Measurements from ENCODE around the gene ZNF516.

The ZNF516 gene

DNA sequence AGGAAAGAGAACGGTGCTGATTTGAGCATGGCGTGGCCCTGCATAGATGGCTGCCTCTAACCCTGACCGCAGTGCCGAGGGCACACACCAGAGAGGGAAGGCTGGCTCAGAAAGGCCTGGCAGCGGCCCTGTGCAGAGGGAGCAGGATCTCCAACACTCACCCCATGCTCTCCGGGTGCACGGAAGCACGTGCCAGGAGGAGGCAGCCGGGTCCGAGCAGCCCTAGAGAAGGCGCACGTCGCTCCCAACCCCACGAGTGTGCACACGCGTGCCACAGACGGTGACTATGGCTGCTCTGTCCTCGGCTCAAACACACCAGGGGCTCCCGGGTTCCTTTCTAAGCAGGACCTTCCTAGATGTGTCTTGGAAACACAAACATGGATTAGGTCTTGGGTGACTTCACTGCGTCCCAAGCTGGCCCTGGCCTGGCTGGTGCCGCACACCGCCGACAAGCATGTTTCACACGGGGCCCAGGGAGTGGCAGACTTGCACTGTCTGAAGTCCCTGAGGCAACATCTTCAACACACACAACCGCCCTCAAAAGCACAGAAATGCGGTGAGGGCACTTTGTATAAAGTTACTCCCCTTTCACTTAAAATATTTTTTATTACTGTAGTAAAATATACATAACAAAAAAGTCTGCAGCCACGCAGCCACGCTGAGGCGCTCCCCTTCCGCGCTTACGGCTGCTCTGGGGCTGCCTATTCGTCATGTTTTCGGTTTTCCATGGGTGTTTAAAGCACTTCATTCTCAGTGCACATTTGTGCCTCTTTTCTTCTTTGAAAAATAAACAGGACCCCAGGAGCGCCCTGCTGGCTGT, 110.0 kb downstream of the ZNF516 start:
- DNase-seq (ENCODE audit: low read depth), result no peak
- H3K4me3 ChIP-seq (ENCODE audit: low read length), result no peak overlapping the region
- TF ChIP-seq, protein P1, sequence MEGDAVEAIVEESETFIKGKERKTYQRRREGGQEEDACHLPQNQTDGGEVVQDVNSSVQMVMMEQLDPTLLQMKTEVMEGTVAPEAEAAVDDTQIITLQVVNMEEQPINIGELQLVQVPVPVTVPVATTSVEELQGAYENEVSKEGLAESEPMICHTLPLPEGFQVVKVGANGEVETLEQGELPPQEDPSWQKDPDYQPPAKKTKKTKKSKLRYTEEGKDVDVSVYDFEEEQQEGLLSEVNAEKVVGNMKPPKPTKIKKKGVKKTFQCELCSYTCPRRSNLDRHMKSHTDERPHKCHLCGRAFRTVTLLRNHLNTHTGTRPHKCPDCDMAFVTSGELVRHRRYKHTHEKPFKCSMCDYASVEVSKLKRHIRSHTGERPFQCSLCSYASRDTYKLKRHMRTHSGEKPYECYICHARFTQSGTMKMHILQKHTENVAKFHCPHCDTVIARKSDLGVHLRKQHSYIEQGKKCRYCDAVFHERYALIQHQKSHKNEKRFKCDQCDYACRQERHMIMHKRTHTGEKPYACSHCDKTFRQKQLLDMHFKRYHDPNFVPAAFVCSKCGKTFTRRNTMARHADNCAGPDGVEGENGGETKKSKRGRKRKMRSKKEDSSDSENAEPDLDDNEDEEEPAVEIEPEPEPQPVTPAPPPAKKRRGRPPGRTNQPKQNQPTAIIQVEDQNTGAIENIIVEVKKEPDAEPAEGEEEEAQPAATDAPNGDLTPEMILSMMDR (conservative IDR thresholded peaks at IDR 0.05; ENCODE audit: low read length), result no peak

DNA sequence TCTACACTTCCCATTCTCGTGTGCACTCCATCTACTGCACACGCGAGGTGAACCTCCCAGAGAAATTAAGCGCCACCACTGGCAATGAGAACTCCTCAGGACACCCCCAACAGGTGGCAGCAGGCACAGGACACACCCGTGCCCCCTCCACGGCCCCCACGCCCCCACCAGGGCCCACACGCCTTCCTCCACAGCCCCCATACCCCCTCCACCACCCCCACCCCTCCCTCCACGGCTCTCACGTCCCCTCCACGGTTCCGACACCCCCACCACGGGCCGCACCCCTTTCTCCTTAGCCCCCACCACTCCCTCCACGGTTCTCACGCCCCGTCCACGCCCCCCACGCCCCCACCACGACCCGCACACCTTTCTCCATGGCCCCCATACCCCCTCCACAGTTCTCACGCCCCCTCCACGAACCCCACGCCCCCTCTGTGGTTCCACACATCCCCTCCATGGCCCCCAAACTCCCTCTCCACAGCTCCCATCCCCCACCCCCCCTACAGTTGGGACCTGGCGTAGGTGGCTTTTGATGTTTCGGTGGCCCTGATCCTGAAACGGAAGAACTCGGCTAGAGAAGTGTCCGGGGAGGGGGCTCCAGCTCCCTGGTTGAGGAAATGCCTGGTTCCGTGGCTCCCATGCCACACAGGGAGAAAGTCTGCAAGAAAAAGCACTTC, 110.8 kb downstream of the ZNF516 start:
- DNase-seq (ENCODE audit: low read depth), result no peak
- no peak overlapping the region for H3K4me3 ChIP-seq (ENCODE audit: low read length)
- TF ChIP-seq, protein P1 (conservative IDR thresholded peaks at IDR 0.05; ENCODE audit: low read length), result no peak

DNA sequence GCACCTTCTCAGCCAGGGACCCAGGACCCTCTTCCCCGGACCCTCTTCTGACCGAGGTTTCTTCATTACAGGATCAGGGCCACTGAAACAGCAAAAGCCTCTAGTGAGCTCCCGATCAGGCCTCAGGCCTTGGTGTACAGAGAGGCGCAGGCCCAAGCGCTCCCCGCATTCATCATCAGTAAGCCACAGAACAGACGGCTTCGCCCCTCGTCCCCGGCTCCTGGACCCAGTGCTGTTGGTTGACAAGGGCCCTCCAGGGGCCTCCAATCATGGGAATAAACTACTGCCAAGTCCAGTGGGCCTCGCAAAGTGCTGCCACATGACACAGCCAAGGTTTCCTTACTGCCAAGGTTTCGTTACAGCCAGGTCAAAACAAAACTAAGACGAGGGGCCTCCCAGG, 111.4 kb downstream of the ZNF516 start:
- H3K4me3 ChIP-seq (ENCODE audit: low read length), result no peak overlapping the region
- DNase-seq (ENCODE audit: low read depth), result no peak
- TF ChIP-seq, protein P1 (conservative IDR thresholded peaks at IDR 0.05; ENCODE audit: low read length), result no peak

DNA sequence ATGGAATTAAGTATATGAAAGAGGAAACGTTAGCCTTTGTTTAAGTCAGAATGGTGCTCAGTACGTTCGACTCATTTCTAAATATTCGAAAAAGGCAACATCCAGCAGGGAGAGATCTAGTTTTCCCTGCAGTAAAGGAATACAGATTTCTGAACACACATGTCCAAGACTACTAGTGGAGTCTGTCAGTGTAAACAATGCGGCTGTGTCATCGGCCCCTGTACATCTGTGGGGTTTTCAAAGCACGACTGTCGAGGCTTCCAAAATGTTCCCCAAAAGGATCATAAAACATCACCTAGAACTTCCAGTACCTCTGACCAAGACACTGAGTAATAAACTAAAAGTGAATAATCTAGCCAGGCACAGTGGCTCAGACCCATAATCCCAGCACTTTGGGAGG, 112.8 kb downstream of the ZNF516 start:
- H3K4me3 ChIP-seq (ENCODE audit: low read length), result no peak overlapping the region
- DNase-seq (ENCODE audit: low read depth), result no peak
- TF ChIP-seq, protein P1 (conservative IDR thresholded peaks at IDR 0.05; ENCODE audit: low read length), result no peak

DNA sequence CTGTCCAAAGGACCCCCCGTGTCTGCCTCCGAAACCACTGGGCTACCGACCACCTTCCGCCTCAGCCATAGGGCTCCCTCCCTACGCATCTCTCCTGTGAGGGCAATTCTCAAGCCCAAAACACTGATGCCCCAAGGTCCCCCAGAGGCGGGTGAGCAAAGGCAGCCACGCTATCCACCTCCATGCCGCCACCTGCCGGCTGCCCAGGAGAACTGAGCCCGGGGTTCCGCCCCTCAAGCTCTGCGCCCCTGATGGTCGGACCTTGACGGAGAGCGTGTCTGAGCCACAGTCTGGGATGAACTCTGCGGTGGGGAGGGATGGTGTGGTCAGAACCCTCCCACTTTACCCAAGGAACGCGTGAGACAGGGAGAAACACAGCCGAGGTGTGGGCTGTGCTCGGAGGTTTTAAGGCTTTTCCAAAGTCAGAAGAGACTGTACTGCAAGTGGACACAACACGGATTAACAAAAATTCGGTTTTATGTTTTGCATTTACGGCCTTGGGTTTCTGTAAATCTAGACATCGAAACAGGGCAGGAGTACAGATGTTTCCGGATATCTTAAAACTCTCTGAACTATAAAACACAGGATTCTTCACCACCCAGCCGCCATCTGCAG, 114.1 kb downstream of the ZNF516 start:
- DNase-seq (ENCODE audit: low read depth), result no peak
- TF ChIP-seq, protein P1 (conservative IDR thresholded peaks at IDR 0.05; ENCODE audit: low read length), result peak; percentile 51
- H3K4me3 ChIP-seq (ENCODE audit: low read length), result no peak overlapping the region

DNA sequence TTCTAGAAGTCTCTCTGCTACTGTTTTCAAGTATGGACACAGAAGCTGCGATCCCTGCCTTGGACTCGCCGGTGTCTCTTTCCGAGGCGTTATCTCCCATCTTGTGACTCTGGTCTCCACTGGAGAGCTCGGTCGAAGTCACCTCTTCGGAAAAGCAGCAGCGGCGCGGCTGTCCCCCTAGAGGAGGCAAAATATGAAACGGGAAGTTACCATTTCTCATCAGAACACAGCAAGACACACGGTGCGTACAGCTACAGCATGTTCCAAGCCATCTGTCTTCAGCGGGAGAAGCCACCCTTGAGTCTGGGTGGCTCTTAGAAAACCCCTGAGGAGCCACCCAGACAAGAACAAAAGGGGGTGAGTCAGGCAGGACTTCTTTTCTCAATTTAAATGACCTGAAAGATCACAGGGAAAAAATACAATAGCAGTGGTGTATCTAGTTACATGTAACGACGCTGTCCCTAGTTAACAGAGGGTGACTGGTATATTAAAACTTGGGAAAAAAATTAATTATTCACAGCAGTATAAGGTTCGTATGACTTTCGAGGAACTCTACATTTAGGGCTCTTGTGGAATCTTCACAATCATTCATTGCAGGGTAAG, 114.8 kb downstream of the ZNF516 start:
- no peak overlapping the region for H3K4me3 ChIP-seq (ENCODE audit: low read length)
- no peak for DNase-seq (ENCODE audit: low read depth)
- TF ChIP-seq, protein P1 (conservative IDR thresholded peaks at IDR 0.05; ENCODE audit: low read length), result no peak
